Natural killer cell (primary cell): ENCODE data around the gene ZC3H7B. TPM values are rescaled to one million over a fixed set of nuclear protein-coding genes. Genes with fewer than 3 reads are reported as not detected.

Experiments
- ATAC-seq, 3 donors: fragments of 150-1000 bp in 2 of 3; fragments of 200-7000 bp in 1 of 3; cut with Tn5 transposase; 1 replicate in 1 of 3; 2 replicates in 2 of 3; pipeline ENCODE4 v1.10.0; 2021; ENCODE audit warnings: mild to moderate bottlenecking in 2 of 3, moderate library complexity in 2 of 3
- DNase-seq, 2 donors: peaks; one replicate each; pipeline versions ENCODE4 v3.0.0 to v3.0.0-alpha.2; 2013 to 2021; ENCODE audit warnings: mixed read lengths in 1 of 2
- H3K27ac ChIP-seq: one replicate; pipeline ENCODE4 v1.5.1; 2013; ENCODE audit warnings: mild to moderate bottlenecking, low read length
- H3K27me3 ChIP-seq: one replicate; pipeline ENCODE4 v1.6.1; 2013; ENCODE audit warnings: low read length; ENCODE audit not compliant: control insufficient read depth, insufficient read depth
- H3K36me3 ChIP-seq: one replicate; pipeline ENCODE4 v1.6.1; 2013; ENCODE audit warnings: low read length; ENCODE audit not compliant: control insufficient read depth, insufficient read depth
- H3K4me1 ChIP-seq: one replicate; pipeline ENCODE4 v1.6.1; 2013; ENCODE audit warnings: low read length; ENCODE audit not compliant: control insufficient read depth, insufficient read depth
- H3K4me3 ChIP-seq: one replicate; pipeline ENCODE4 v1.5.1; 2013; ENCODE audit warnings: low read length
- H3K9me3 ChIP-seq: one replicate; pipeline ENCODE4 v1.6.1; 2013; ENCODE audit warnings: low read length; ENCODE audit not compliant: control insufficient read depth, insufficient read depth
- H3K27ac Mint-ChIP-seq, 2 donors: one replicate each; pipeline ENCODE4 v1.8.0; 2022; ENCODE audit warnings: mild to moderate bottlenecking in 2 of 2, mixed read lengths in 2 of 2, moderate library complexity in 1 of 2
- H3K27me3 Mint-ChIP-seq, 2 donors: one replicate each; pipeline ENCODE4 v1.8.0; 2022; ENCODE audit warnings: low read depth in 2 of 2, mixed read lengths in 2 of 2
- H3K36me3 Mint-ChIP-seq: one replicate; pipeline ENCODE4 v1.8.0; 2022; ENCODE audit warnings: mixed read lengths
- H3K4me1 Mint-ChIP-seq, 2 donors: one replicate each; pipeline ENCODE4 v1.8.0; 2022; ENCODE audit warnings: mixed read lengths in 2 of 2
- H3K4me3 Mint-ChIP-seq: one replicate; pipeline ENCODE4 v1.8.0; 2022; ENCODE audit warnings: mild to moderate bottlenecking, moderate library complexity, mixed read lengths
- H3K9me3 Mint-ChIP-seq, 2 donors: one replicate each; pipeline ENCODE4 v1.8.0; 2022; ENCODE audit warnings: mixed read lengths in 2 of 2
- WGBS: methylation state at CpG from one replicate; pipeline ENCODE4 v1.1.7; 2013; ENCODE audit warnings: missing lambda C conversion rate; ENCODE audit not compliant: insufficient coverage; 5-methylcytosine and 5-hydroxymethylcytosine counted together
- intact Hi-C: fragments of 100-400 bp; cut with micrococcal nuclease; formaldehyde crosslinking; loops from one replicate; pipeline ENCODE4 v1.14.2; 2022
- total RNA-seq, 4 donors: library from RNA; stranded (reverse); fragments of 120-200 nt in 1 of 4; gene quantifications; one replicate each; pipeline versions ENCODE4 v1.2.3 to v1.2.4, GENCODE V29; 2013 to 2022
- TF ChIP-seq, protein P1 (sequence below): fragments of 200-600 bp; IDR thresholded peaks from one replicate; pipeline ENCODE4 v1.8.0; 2022; ENCODE audit warnings: antibody characterized with exemption

ZC3H7B gene
- total RNA-seq, 3 donors from 2014 or later (not counting 1 experiment from before 2014, with no cell fraction given) = 33.9 to 40.3 (median 38.3) TPM

DNA sequence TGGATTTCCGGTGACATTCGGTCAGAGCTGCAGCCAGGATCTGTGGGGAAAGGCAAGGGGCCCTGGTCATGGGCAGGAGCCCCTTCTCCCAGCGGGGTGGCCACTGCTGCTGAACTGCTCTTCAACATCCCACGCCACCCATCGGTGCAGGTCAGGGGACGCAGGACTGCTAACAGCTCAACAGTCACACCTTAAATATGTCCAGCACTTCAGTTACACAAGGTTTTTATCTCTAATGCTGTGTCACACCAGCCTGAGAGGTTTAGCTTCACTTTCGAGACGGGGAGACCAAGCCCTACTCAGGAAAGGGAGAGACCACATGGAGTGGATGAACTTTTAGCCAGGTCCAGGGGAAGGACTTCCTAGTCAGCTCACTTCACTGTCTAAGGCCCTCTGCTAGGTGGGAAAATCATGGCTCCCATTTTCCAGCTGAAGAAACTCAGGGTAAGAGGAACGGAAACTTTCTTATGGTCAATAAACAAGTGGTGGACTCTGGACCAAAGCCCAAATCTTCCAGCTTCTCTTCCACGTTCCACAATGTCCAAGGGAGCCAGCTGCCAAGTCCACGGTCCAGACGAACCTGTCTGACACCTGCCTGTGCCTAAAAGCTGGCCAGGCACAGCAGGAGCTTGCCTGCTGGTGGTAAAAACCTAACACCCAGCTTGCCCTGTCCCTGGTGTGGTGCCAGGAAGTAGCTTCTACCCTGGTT, 39.6 kb upstream of the ZC3H7B start:
- Mint-ChIP-seq H3K36me3 (no peaks in the 10 kb centered on the region), H3K27ac (no peak overlapping the region), H3K4me3 (no peak overlapping the region), H3K9me3 (no peaks in the 10 kb centered on the region), H3K4me1 (no peaks in the 10 kb centered on the region), H3K27me3 (no peaks in the 10 kb centered on the region)
- H3K27me3 ChIP-seq = no peaks in the 10 kb centered on the region
- intact Hi-C loops = no loop called here
- H3K4me1 ChIP-seq = no peaks in the 10 kb centered on the region
- no peak overlapping the region for H3K4me3 ChIP-seq
- no peak for DNase-seq
- no peaks in the 10 kb centered on the region for H3K9me3 ChIP-seq
- TF ChIP-seq, protein P1, sequence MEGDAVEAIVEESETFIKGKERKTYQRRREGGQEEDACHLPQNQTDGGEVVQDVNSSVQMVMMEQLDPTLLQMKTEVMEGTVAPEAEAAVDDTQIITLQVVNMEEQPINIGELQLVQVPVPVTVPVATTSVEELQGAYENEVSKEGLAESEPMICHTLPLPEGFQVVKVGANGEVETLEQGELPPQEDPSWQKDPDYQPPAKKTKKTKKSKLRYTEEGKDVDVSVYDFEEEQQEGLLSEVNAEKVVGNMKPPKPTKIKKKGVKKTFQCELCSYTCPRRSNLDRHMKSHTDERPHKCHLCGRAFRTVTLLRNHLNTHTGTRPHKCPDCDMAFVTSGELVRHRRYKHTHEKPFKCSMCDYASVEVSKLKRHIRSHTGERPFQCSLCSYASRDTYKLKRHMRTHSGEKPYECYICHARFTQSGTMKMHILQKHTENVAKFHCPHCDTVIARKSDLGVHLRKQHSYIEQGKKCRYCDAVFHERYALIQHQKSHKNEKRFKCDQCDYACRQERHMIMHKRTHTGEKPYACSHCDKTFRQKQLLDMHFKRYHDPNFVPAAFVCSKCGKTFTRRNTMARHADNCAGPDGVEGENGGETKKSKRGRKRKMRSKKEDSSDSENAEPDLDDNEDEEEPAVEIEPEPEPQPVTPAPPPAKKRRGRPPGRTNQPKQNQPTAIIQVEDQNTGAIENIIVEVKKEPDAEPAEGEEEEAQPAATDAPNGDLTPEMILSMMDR = no peak
- ATAC-seq = no peak
- 98% methylated on average over 12 of the region's 12 CpGs for WGBS
- H3K27ac ChIP-seq = no peak overlapping the region
- H3K36me3 ChIP-seq = peaks cover 74% of the 10 kb centered on the region

DNA sequence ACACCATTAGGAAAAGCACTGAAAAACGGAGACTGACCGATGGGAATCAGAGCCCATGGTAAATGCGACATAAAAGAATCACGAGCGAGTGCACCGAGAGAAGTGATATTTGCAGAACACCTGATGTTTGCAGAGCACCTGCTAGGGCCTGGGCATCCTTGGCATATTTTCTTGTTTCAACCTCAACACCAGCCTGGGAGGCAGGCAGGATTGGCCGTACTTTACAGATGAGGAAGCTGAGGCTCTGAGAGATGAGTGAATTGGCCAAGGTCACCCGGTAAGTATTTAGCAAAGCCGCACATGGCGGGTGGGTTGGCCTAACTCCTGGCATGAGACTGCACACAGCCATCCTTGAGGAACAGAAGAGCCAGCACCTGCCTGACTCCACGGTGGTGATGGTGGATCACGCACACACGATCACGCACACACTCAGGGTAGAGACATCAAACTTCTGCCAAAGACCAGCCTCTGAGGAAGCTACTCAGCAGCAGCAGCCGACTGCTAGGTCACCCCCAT, 39.0 kb upstream of the ZC3H7B start:
- Histone ChIP-seq H3K4me1 (no peaks in the 10 kb centered on the region), H3K27ac (no peak overlapping the region), H3K36me3 (peaks cover 74% of the 10 kb centered on the region), H3K4me3 (no peak overlapping the region), H3K9me3 (no peaks in the 10 kb centered on the region), H3K27me3 (no peaks in the 10 kb centered on the region)
- no peaks in the 10 kb centered on the region for H3K4me1 Mint-ChIP-seq
- WGBS = 97% methylated on average over 15 of the region's 15 CpGs
- DNase-seq (no peak), ATAC-seq (no peak)
- TF ChIP-seq, protein P1 = no peak
- no peaks in the 10 kb centered on the region for H3K9me3 Mint-ChIP-seq
- no peak overlapping the region for H3K4me3 Mint-ChIP-seq
- H3K36me3 Mint-ChIP-seq = no peaks in the 10 kb centered on the region
- no peaks in the 10 kb centered on the region for H3K27me3 Mint-ChIP-seq
- intact Hi-C loops = no loop called here
- no peak overlapping the region for H3K27ac Mint-ChIP-seq

DNA sequence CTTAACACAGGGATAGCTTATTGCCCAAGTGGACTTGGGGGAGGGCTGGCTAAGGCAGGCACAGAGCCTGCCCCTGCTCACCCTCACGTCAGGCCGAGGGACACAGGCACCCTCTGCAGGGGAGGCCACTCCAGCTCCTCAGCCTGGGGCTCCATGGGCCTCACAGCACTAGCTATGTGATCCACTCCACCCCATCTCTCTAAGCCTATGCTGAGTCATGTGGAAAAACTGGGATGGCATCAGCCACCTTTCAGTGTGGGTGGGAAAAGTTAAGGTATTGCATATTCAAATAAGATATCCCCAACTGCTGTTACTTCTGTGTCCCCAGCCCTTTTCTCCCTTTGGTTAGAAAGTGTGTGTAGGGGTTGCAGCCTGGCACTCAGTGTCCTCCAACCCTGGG, 37.6 kb upstream of the ZC3H7B start:
- no peaks in the 10 kb centered on the region for H3K36me3 Mint-ChIP-seq
- TF ChIP-seq, protein P1 = no peak
- no peaks in the 10 kb centered on the region for H3K9me3 ChIP-seq
- no peak overlapping the region for H3K27ac ChIP-seq
- ATAC-seq (no peak), DNase-seq (no peak)
- H3K4me3 ChIP-seq = no peak overlapping the region
- no peaks in the 10 kb centered on the region for H3K4me1 Mint-ChIP-seq
- 96% methylated on average over 2 of the region's 2 CpGs for WGBS
- H3K4me1 ChIP-seq = no peaks in the 10 kb centered on the region
- no peaks in the 10 kb centered on the region for H3K27me3 Mint-ChIP-seq
- intact Hi-C loops = no loop called here
- no peaks in the 10 kb centered on the region for H3K27me3 ChIP-seq
- peaks cover 76% of the 10 kb centered on the region for H3K36me3 ChIP-seq
- H3K27ac Mint-ChIP-seq = no peak overlapping the region
- H3K9me3 Mint-ChIP-seq = no peaks in the 10 kb centered on the region
- H3K4me3 Mint-ChIP-seq = no peak overlapping the region
